Body of pancreas (tissue), 4 donors: ENCODE results near the gene CD34. TPM values are rescaled to one million over a fixed set of nuclear protein-coding genes. Genes with fewer than 3 reads are reported as not detected.

Experiments
- ATAC-seq: fragments of 150-250 bp; one replicate; pipeline ENCODE4 v1.9.1; 2016
- DNase-seq, 4 donors: peaks; one replicate each; pipeline ENCODE4 v3.0.0-alpha.2; 2019
- H3K27ac ChIP-seq, 4 donors: fragments of 200-600 bp; sonication (generic); 1 replicate in 3 of 4; 2 replicates in 1 of 4; pipeline versions ENCODE4 v1.5.1 to v1.6.1; 2016 to 2019; ENCODE audit warnings: mild to moderate bottlenecking in 1 of 4, mixed read lengths in 1 of 4, moderate library complexity in 1 of 4
- H3K27me3 ChIP-seq, 2 donors: fragments of 200-600 bp; sonication (generic); one replicate each; pipeline ENCODE4 v1.6.0; 2016; ENCODE audit warnings: mild to moderate bottlenecking in 1 of 2
- H3K36me3 ChIP-seq, 2 donors: fragments of 200-600 bp; sonication (generic); replicated peaks in 1 of 2; 2 replicates each; pipeline ENCODE4 v1.5.1; 2016; ENCODE audit warnings: low read depth in 2 of 2; ENCODE audit not compliant: insufficient read depth in 1 of 2
- H3K4me1 ChIP-seq: fragments of 200-600 bp; sonication (generic); one replicate; pipeline ENCODE4 v1.6.0; 2016
- H3K4me3 ChIP-seq, 2 donors: fragments of 200-600 bp; sonication (generic); 1 replicate in 1 of 2; 2 replicates in 1 of 2; pipeline ENCODE4 v1.5.1; 2016 to 2019
- H3K9me3 ChIP-seq, 3 donors: fragments of 200-600 bp; sonication (generic); 1 replicate in 2 of 3; 2 replicates in 1 of 3; pipeline ENCODE4 v1.5.1; 2016
- CTCF ChIP-seq, 7 experiments: fragments of 450-650 bp in 4 of 7; fragments of 200-600 bp in 3 of 7; sonication (generic) in 3 of 7; IDR thresholded peaks; one replicate each; pipeline ENCODE4 v1.5.1; 2016 to 2019; ENCODE audit warnings: antibody characterized with exemption in 7 of 7
- POLR2A ChIP-seq, 3 donors: fragments of 450-650 bp; IDR thresholded peaks; one replicate each; pipeline ENCODE4 v1.6.1; 2016; ENCODE audit warnings: antibody characterized with exemption in 3 of 3, mild to moderate bottlenecking in 2 of 3
- WGBS, 2 donors: methylation state at CpG; one replicate each; pipeline ENCODE4 v1.1.5; 2017; 5-methylcytosine and 5-hydroxymethylcytosine counted together
- intact Hi-C: fragments of 100-400 bp; cut with DNase I; formaldehyde crosslinking; loops from one replicate; pipeline ENCODE4 v1.15.1; 2023
- total RNA-seq, 2 donors: library from RNA; depleted of rRNA; stranded (reverse); fragments of >200 nt; gene quantifications; one replicate each; pipeline ENCODE4 v1.1.0, GENCODE V29; 2016

The CD34 gene
- total RNA-seq, 2 donors from 2014 or later = 11.5 to 14.8 TPM

- peaks cover 15% of the 10 kb centered on the region for H3K4me1 ChIP-seq
- no peak for TF ChIP-seq POLR2A (IDR thresholded peaks at IDR 0.05)
- no peak for TF ChIP-seq CTCF (IDR thresholded peaks at IDR 0.05)
- no peaks in the 10 kb centered on the region for H3K9me3 ChIP-seq
- ATAC-seq = no peak
- intact Hi-C loops = no loop called here
- H3K27ac ChIP-seq = no peak overlapping the region
- H3K36me3 ChIP-seq = no peaks in the 10 kb centered on the region
- DNase-seq = no peak
- H3K27me3 ChIP-seq = no peaks in the 10 kb centered on the region
- H3K4me3 ChIP-seq = no peak overlapping the region
- 58 to 63% methylated on average over 6 of the region's 6 CpGs for WGBS, 2 donors
Measured at GRCh38 chr1:207893737-207894582, 17.0 kb downstream of the CD34 start.

- H3K36me3 ChIP-seq = no peaks in the 10 kb centered on the region
- ATAC-seq (no peak), DNase-seq (no peak)
- intact Hi-C loops = no loop called here
- no peaks in the 10 kb centered on the region for H3K9me3 ChIP-seq
- H3K4me3 ChIP-seq = no peak overlapping the region
- peaks cover 15% of the 10 kb centered on the region for H3K4me1 ChIP-seq
- TF ChIP-seq POLR2A (IDR thresholded peaks at IDR 0.05) (no peak), CTCF (IDR thresholded peaks at IDR 0.05) (no peak)
- WGBS, 2 donors = 64 to 73% methylated on average over 5 of the region's 5 CpGs
- H3K27me3 ChIP-seq = no peaks in the 10 kb centered on the region
- H3K27ac ChIP-seq = peak overlapping the region in 1 of 4 donors; percentile 2
Measured at GRCh38 chr1:207892764-207893163, 18.2 kb downstream of the CD34 start.

GRCh38 chr1:207891148-207891547 lies 19.8 kb downstream of the CD34 start:
- DNase-seq (no peak), ATAC-seq (no peak)
- Histone ChIP-seq H3K9me3 (no peaks in the 10 kb centered on the region), H3K4me1 (peaks cover 15% of the 10 kb centered on the region), H3K36me3 (no peaks in the 10 kb centered on the region), H3K27ac (peak overlapping the region in 3 of 4 donors; percentile 12 to 80 (median 75)), H3K27me3 (no peaks in the 10 kb centered on the region), H3K4me3 (no peak overlapping the region)
- no peak for TF ChIP-seq CTCF (IDR thresholded peaks at IDR 0.05)
- WGBS, 2 donors = 87 to 89% methylated on average over 6 of the region's 6 CpGs
- intact Hi-C loops = no loop called here

GRCh38 chr1:207890136-207890738 lies 20.7 kb downstream of the CD34 start:
- Histone ChIP-seq H3K9me3 (no peaks in the 10 kb centered on the region), H3K27me3 (no peaks in the 10 kb centered on the region), H3K4me1 (peaks cover 20% of the 10 kb centered on the region), H3K36me3 (no peaks in the 10 kb centered on the region), H3K4me3 (no peak overlapping the region), H3K27ac (peak overlapping the region; percentile 12 to 80 (median 66))
- 15 to 38% methylated on average over 4 of the region's 4 CpGs for WGBS, 2 donors
- peak; percentile 47 to 82 (median 73) for DNase-seq
- peak; percentile 70 for ATAC-seq
- TF ChIP-seq POLR2A (IDR thresholded peaks at IDR 0.05) = peak in 1 of 3 donors; percentile 14
- TF ChIP-seq CTCF (IDR thresholded peaks at IDR 0.05) = no peak
- intact Hi-C loops = no loop called here
